ENCODE measurements around the gene FOXP1.

FOXP1 gene

DNA sequence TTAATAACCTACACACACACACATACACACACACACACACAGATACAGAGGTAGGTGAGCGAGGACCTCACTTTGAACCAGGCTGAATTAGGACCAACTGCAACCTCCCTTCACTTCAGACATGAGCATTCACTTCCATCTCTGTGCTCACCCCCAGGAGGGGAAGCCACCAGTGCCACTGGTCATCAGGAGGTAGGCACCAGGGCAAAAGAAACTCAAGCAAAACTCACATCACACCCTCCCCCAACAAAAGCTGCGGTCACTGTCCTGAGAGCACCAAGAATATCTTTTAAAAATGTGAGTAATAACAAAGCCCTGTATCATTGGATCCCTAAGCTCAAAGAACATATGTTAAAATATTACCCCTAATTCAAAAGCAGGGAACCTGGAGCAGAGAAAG lies 8.1 kb downstream of the FOXP1 start:
- Histone ChIP-seq H3K27me3 (no peaks in the 10 kb centered on the region), H3K9me3 (no peaks in the 10 kb centered on the region), H3K4me1 (ENCODE audit: control insufficient read depth in 1 of 2, insufficient read depth in 1 of 2, low read depth in 1 of 2, low read length in 1 of 2) (peaks cover 43 to 47% of the 10 kb centered on the region in 2 experiments), H3K27ac (peak overlapping the region; percentile 67), H3K36me3 (no peaks in the 10 kb centered on the region), H3K4me3 (ENCODE audit: low read depth in 1 of 2, low read length in 1 of 2) (no peak overlapping the region)
- TF ChIP-seq, protein P1, sequence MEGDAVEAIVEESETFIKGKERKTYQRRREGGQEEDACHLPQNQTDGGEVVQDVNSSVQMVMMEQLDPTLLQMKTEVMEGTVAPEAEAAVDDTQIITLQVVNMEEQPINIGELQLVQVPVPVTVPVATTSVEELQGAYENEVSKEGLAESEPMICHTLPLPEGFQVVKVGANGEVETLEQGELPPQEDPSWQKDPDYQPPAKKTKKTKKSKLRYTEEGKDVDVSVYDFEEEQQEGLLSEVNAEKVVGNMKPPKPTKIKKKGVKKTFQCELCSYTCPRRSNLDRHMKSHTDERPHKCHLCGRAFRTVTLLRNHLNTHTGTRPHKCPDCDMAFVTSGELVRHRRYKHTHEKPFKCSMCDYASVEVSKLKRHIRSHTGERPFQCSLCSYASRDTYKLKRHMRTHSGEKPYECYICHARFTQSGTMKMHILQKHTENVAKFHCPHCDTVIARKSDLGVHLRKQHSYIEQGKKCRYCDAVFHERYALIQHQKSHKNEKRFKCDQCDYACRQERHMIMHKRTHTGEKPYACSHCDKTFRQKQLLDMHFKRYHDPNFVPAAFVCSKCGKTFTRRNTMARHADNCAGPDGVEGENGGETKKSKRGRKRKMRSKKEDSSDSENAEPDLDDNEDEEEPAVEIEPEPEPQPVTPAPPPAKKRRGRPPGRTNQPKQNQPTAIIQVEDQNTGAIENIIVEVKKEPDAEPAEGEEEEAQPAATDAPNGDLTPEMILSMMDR (IDR thresholded peaks at IDR 0.05), result no peak

- Histone ChIP-seq H3K9me3 (no peaks in the 10 kb centered on the region), H3K27me3 (no peaks in the 10 kb centered on the region), H3K4me3 (ENCODE audit: low read depth in 1 of 2, low read length in 1 of 2) (no peak overlapping the region), H3K36me3 (no peaks in the 10 kb centered on the region), H3K4me1 (ENCODE audit: control insufficient read depth in 1 of 2, insufficient read depth in 1 of 2, low read depth in 1 of 2, low read length in 1 of 2) (peaks cover 21 to 35% of the 10 kb centered on the region in 2 experiments), H3K27ac (no peak overlapping the region)
- TF ChIP-seq, protein P1 (IDR thresholded peaks at IDR 0.05), result no peak
These were observed 10.3 kb downstream of the FOXP1 start for GRCh38 chr3:71573181-71573580.

- Histone ChIP-seq H3K4me1 (ENCODE audit: control insufficient read depth in 1 of 2, insufficient read depth in 1 of 2, low read depth in 1 of 2, low read length in 1 of 2) (peaks cover 3 to 13% of the 10 kb centered on the region in 2 experiments), H3K4me3 (ENCODE audit: low read depth in 1 of 2, low read length in 1 of 2) (no peak overlapping the region), H3K9me3 (no peaks in the 10 kb centered on the region), H3K36me3 (peaks cover 8% of the 10 kb centered on the region), H3K27ac (no peak overlapping the region), H3K27me3 (no peaks in the 10 kb centered on the region)
- TF ChIP-seq, protein P1 (IDR thresholded peaks at IDR 0.05), result no peak
These were observed 13.0 kb downstream of the FOXP1 start for GRCh38 chr3:71570546-71570945.

DNA sequence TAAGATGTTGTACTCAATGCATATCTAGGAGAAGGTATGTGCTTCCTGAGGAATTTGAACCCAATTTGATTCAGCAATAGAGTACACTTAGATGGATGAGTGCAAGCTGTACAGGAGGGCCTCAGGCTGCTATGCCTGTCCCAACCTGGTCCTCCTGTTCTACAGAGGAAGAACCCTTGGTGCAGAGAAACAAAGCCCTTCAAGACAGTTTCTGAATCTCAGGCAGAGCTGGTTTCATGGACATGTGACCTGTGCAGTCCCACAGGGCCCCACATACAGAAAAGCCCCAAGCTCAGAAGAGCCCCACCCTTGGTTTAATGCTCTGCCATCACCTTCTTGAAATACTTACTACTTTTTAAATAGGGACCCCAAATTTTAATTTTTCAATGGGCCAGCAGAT lies 15.3 kb downstream of the FOXP1 start:
- Histone ChIP-seq H3K27me3 (no peaks in the 10 kb centered on the region), H3K4me3 (ENCODE audit: low read depth in 1 of 2, low read length in 1 of 2) (no peak overlapping the region), H3K9me3 (no peaks in the 10 kb centered on the region), H3K27ac (peak overlapping the region; percentile 53), H3K4me1 (ENCODE audit: control insufficient read depth in 1 of 2, insufficient read depth in 1 of 2, low read depth in 1 of 2, low read length in 1 of 2) (peaks cover 3 to 12% of the 10 kb centered on the region in 2 experiments), H3K36me3 (peaks cover 12% of the 10 kb centered on the region)
- TF ChIP-seq, protein P1 (IDR thresholded peaks at IDR 0.05), result no peak

- TF ChIP-seq, protein P1 (IDR thresholded peaks at IDR 0.05), result no peak
- H3K27ac ChIP-seq, result peak overlapping the region; percentile 32
- peaks cover 12% of the 10 kb centered on the region for H3K36me3 ChIP-seq
- H3K27me3 ChIP-seq, result no peaks in the 10 kb centered on the region
- no peak overlapping the region for H3K4me3 ChIP-seq (ENCODE audit: low read depth in 1 of 2, low read length in 1 of 2)
- H3K4me1 ChIP-seq (ENCODE audit: control insufficient read depth in 1 of 2, insufficient read depth in 1 of 2, low read depth in 1 of 2, low read length in 1 of 2), result peaks cover 3 to 12% of the 10 kb centered on the region in 2 experiments
- H3K9me3 ChIP-seq, result no peaks in the 10 kb centered on the region
These were observed 16.8 kb downstream of the FOXP1 start for GRCh38 chr3:71566776-71567175.

DNA sequence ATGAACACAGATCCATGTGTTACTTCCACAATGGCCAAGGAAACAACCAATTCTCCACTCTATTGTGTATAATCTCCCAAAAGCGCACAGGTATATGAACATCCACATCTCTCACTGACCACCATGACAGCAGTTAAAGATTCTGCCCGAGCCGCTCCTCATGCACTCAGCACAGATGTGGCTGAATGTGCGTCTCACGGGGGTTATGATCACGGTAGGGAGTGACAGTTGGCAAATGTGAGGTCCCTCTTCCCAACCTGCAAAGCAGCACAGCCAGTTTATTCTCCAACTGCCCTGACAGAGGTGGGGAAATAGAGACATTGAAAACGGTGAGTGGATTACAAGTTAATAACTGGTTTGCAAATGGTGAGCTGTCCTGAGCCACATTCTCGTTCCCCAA lies 17.6 kb downstream of the FOXP1 start:
- peaks cover 3 to 12% of the 10 kb centered on the region in 2 experiments for H3K4me1 ChIP-seq (ENCODE audit: control insufficient read depth in 1 of 2, insufficient read depth in 1 of 2, low read depth in 1 of 2, low read length in 1 of 2)
- no peaks in the 10 kb centered on the region for H3K27me3 ChIP-seq
- H3K4me3 ChIP-seq (ENCODE audit: low read depth in 1 of 2, low read length in 1 of 2), result no peak overlapping the region
- H3K9me3 ChIP-seq, result no peaks in the 10 kb centered on the region
- H3K27ac ChIP-seq, result peak overlapping the region; percentile 32
- peaks cover 12% of the 10 kb centered on the region for H3K36me3 ChIP-seq
- TF ChIP-seq, protein P1 (IDR thresholded peaks at IDR 0.05), result no peak
